T-helper 1 cell (primary cell): ENCODE results near the gene TRIM10.
A peak's percentile ranks its signal among the peaks of the same experiment; 100 is the strongest.
"Not testable (repeated sequence)": the region's sequence is repeated elsewhere in the genome, so short reads cannot be mapped to it uniquely, and the experiment has no call there.

Experiments used
- DNase-seq, 5 donors: peaks; one replicate each; pipeline ENCODE4 v3.0.0-alpha.2; 2012 to 2020

TRIM10 gene

DNA sequence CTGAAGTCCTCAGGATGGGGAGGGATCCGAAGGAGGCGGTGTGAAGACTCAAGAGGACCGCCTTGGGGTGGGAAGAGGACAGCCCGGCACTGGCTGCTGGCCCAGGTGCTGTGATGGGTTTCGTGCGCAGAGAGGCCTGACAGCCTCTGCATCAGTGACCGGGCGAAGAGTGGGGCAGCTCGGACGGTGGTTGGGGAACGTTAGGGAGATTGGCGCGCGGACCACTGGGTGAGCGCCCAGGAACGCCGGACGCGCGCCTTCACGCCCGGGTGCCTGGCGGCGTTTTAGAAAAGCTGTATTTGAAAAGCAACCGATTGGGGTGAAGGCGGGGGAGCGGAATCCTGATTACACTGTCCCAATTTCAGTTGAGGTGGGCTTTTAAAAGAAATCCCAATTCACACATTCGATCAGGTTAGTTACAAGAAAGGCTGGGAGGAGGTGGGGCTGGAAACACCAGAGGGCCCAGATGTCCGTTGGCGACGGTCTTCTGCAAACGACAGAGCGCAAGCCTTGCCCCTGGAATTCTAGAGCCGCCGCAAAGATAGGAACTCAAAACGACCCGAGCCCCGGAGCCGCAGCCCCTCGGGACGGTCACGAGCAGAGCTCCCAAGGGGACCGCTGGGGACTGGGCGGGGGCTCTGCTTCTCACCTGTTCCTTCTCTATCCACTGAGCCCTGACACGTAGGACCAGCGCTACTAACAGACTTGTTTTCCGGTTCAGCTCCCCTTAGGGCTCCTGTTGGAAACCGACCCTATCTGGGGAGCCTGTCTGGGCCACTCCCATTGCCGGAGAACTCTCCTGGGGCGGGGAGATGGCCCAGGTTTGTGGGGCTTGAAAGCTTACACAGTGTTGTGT, 33.5 kb downstream of the TRIM10 start:
- no peak for DNase-seq

GRCh38 chr6:30122515-30122914, 38.5 kb downstream of the TRIM10 start:
- DNase-seq = no peak

- no peak for DNase-seq
These were observed 39.3 kb downstream of the TRIM10 start for GRCh38 chr6:30121446-30122366.

- DNase-seq = not testable (repeated sequence)
These were observed 42.3 kb downstream of the TRIM10 start for GRCh38 chr6:30118691-30119090.

- DNase-seq = no peak
These were observed 44.3 kb downstream of the TRIM10 start for GRCh38 chr6:30116724-30117123.

DNA sequence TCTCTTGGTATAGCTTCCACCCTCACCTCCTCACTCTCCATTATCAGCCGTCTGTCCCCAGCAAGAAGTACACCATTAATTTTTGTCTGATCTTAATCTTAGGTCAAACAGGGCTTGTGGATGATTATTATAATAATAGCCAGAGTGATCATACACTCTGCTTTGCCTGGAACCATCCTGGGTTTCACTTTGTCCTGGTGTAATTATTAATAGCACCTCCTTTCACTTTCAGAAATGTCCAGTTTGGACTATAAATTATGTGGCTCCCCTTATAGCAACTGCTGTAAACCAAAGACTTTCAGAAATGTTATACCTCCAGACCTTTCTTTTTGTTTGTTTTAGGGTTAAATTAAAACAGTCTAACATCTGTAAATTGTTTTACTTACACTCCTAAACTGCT, 47.2 kb downstream of the TRIM10 start:
- DNase-seq = no peak

- DNase-seq = no peak
These were observed 47.8 kb downstream of the TRIM10 start, which contains the start of gene TRIM31 for GRCh38 chr6:30113003-30113759. TSS of gene TRIM31 (minus strand) at chr6:30113090. CDS start at chr6:30112805, 285 bp downstream.

DNA sequence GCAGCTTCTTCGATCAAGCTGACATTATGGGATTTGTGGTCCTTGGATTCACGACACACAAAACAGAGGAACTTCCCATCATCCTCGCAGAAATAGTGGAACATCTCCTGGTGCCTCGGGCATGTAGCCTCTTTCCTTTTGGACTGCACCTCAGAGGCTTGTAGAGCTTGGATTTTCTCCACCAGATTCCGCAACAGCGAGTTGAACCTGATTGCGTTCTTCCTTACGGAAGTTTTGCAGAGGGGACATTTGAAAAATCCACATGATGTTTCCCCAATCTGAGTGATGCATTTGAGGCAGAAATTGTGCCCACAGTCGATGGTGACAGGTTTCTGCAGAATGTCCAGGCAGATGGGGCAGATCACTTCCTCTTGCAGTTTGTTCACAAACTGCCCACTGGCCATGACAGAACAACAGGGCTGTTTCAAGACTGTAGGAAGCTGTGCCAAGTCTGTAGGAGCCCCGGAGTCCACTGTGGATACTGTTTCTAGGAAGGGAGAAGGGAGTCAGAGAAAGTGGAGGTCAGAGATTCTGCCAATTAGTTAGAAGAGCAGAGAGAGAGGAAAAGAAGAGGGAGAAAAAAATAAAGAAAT, 48.5 kb downstream of the TRIM10 start:
- DNase-seq = no peak

- DNase-seq = no peak
These were observed 49.6 kb downstream of the TRIM10 start for GRCh38 chr6:30111266-30111856.

- DNase-seq = no peak
These were observed 56.4 kb downstream of the TRIM10 start for GRCh38 chr6:30104661-30105060.

DNA sequence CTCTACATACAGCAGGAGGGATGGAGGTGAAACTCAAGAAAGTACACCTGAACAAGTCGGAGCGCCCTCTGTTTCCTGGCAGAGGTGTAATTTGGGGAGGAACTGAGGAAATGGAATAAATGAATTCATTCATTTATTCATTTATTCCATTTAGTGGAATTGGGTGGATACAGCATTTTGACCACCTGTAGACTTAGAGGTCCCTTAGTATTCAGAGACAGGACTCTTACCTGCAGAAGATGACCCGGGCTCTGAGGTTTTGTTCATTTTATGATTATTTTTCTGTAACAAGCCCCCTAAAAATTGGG, 57.2 kb downstream of the TRIM10 start:
- no peak for DNase-seq

- DNase-seq = peak; percentile 59 to 85 (median 74)
These were observed 57.8 kb downstream of the TRIM10 start for GRCh38 chr6:30102970-30103871.

DNA sequence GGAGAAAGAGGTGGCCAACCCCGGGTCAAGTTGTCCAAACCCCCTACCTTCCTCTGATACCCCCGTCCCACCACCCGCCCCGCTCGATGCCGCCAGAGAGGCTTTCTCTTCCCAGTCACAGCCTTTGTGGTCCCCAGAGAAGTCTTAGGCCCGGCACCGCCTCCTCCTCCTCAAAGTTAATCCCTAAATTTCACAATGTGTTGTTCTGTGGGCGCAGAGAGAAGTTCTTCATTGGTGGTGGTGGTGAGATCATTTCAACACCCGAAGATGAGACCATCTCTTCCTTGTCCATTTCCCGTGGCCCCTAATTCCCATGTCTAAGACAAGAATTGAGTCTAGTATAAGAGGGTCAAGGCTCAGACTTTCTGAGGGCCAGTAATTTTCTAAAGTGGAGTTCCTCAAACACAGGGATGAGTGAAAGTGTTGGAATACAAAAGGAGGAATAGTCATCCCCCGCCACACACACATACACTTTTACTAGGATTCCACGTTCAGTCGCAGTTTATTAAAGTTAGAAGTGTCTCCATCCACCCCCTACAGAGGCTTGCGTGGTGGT, 58.5 kb downstream of the TRIM10 start:
- DNase-seq = no peak
